GM23338 (cell line): ENCODE results near the gene EVC2.

ENCODE experiments used
- CREB1 ChIP-seq: fragments of 250-450 bp; sonication (Bioruptor Pico); IDR thresholded peaks from 2 replicates; pipeline ENCODE4 v1.5.0; 2020; ENCODE audit warnings: low read depth, mild to moderate bottlenecking, moderate library complexity
- EZH2 ChIP-seq: fragments of 200-600 bp; sonication (generic); IDR thresholded peaks from one replicate; pipeline ENCODE4 v1.8.0; 2017; ENCODE audit warnings: antibody characterized with exemption, mild to moderate bottlenecking, low read depth; ENCODE audit not compliant: unreplicated experiment
- EZH2phosphoT487 ChIP-seq: fragments of 200-600 bp; sonication (generic); IDR thresholded peaks from one replicate; pipeline ENCODE4 v1.8.1; 2018; ENCODE audit warnings: antibody characterized with exemption; ENCODE audit not compliant: unreplicated experiment
- POLR2AphosphoS5 ChIP-seq: IDR thresholded peaks from 2 replicates; pipeline ENCODE4 v1.6.1; 2016; ENCODE audit warnings: antibody characterized with exemption, low read depth
- TF ChIP-seq, protein P1 (sequence below), 2 experiments: fragments of 200-600 bp in 1 of 2; sonication (generic) in 1 of 2; conservative IDR thresholded peaks; 2 replicates each; pipeline versions ENCODE4 v1.5.1 to v1.6.1; 2016 to 2017; ENCODE audit warnings: antibody characterized with exemption in 2 of 2, low read depth in 2 of 2, mild to moderate bottlenecking in 2 of 2, moderate library complexity in 1 of 2
- TF ChIP-seq, protein P2 (sequence below): IDR thresholded peaks from one replicate; pipeline ENCODE4 v1.6.1; 2018; ENCODE audit warnings: antibody characterized with exemption; ENCODE audit not compliant: unreplicated experiment
- TF ChIP-seq, protein P3 (sequence below): fragments of 250-450 bp; sonication (Bioruptor Pico); IDR thresholded peaks from 2 replicates; pipeline ENCODE4 v1.5.0; 2020; ENCODE audit warnings: mild to moderate bottlenecking, moderate library complexity

DNA sequence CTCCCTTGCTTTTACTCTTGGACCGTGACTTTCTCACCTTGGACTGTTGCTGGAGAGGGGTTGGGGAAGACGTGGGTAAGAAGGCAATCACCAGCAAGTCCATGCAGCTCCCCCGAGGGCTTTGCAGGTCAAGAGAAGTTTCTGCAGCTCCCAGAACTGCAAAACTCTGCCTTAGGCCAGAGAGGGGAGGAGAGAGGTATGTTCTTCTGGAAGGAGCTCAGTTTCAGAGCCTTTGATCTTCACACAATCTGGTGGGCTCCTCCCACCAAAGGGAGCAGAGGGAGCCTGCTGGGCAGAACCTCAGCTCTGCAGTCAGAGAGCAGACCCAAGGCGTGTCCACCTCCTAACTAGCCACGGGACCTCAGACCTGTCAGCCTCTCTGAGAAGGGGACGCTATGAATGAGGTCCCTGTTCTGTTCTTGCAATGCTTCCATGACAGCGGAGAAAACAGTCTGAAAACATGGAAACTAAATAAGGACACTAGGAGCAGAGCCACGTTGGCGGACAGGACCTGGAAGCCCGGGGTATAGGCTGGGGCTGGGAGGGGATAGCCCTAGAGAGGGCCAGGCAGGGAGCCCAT, 92.8 kb downstream of the EVC2 start:
- TF ChIP-seq, protein P1, sequence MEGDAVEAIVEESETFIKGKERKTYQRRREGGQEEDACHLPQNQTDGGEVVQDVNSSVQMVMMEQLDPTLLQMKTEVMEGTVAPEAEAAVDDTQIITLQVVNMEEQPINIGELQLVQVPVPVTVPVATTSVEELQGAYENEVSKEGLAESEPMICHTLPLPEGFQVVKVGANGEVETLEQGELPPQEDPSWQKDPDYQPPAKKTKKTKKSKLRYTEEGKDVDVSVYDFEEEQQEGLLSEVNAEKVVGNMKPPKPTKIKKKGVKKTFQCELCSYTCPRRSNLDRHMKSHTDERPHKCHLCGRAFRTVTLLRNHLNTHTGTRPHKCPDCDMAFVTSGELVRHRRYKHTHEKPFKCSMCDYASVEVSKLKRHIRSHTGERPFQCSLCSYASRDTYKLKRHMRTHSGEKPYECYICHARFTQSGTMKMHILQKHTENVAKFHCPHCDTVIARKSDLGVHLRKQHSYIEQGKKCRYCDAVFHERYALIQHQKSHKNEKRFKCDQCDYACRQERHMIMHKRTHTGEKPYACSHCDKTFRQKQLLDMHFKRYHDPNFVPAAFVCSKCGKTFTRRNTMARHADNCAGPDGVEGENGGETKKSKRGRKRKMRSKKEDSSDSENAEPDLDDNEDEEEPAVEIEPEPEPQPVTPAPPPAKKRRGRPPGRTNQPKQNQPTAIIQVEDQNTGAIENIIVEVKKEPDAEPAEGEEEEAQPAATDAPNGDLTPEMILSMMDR (conservative IDR thresholded peaks at IDR 0.05; ENCODE audit: low read depth in 2 of 2) = no peak
- TF ChIP-seq POLR2AphosphoS5 = no peak
- no peak for TF ChIP-seq CREB1 (CRISPR knock-in tag)
- no peak for TF ChIP-seq EZH2
- TF ChIP-seq, protein P2, sequence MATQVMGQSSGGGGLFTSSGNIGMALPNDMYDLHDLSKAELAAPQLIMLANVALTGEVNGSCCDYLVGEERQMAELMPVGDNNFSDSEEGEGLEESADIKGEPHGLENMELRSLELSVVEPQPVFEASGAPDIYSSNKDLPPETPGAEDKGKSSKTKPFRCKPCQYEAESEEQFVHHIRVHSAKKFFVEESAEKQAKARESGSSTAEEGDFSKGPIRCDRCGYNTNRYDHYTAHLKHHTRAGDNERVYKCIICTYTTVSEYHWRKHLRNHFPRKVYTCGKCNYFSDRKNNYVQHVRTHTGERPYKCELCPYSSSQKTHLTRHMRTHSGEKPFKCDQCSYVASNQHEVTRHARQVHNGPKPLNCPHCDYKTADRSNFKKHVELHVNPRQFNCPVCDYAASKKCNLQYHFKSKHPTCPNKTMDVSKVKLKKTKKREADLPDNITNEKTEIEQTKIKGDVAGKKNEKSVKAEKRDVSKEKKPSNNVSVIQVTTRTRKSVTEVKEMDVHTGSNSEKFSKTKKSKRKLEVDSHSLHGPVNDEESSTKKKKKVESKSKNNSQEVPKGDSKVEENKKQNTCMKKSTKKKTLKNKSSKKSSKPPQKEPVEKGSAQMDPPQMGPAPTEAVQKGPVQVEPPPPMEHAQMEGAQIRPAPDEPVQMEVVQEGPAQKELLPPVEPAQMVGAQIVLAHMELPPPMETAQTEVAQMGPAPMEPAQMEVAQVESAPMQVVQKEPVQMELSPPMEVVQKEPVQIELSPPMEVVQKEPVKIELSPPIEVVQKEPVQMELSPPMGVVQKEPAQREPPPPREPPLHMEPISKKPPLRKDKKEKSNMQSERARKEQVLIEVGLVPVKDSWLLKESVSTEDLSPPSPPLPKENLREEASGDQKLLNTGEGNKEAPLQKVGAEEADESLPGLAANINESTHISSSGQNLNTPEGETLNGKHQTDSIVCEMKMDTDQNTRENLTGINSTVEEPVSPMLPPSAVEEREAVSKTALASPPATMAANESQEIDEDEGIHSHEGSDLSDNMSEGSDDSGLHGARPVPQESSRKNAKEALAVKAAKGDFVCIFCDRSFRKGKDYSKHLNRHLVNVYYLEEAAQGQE = no peak
- TF ChIP-seq, protein P3, sequence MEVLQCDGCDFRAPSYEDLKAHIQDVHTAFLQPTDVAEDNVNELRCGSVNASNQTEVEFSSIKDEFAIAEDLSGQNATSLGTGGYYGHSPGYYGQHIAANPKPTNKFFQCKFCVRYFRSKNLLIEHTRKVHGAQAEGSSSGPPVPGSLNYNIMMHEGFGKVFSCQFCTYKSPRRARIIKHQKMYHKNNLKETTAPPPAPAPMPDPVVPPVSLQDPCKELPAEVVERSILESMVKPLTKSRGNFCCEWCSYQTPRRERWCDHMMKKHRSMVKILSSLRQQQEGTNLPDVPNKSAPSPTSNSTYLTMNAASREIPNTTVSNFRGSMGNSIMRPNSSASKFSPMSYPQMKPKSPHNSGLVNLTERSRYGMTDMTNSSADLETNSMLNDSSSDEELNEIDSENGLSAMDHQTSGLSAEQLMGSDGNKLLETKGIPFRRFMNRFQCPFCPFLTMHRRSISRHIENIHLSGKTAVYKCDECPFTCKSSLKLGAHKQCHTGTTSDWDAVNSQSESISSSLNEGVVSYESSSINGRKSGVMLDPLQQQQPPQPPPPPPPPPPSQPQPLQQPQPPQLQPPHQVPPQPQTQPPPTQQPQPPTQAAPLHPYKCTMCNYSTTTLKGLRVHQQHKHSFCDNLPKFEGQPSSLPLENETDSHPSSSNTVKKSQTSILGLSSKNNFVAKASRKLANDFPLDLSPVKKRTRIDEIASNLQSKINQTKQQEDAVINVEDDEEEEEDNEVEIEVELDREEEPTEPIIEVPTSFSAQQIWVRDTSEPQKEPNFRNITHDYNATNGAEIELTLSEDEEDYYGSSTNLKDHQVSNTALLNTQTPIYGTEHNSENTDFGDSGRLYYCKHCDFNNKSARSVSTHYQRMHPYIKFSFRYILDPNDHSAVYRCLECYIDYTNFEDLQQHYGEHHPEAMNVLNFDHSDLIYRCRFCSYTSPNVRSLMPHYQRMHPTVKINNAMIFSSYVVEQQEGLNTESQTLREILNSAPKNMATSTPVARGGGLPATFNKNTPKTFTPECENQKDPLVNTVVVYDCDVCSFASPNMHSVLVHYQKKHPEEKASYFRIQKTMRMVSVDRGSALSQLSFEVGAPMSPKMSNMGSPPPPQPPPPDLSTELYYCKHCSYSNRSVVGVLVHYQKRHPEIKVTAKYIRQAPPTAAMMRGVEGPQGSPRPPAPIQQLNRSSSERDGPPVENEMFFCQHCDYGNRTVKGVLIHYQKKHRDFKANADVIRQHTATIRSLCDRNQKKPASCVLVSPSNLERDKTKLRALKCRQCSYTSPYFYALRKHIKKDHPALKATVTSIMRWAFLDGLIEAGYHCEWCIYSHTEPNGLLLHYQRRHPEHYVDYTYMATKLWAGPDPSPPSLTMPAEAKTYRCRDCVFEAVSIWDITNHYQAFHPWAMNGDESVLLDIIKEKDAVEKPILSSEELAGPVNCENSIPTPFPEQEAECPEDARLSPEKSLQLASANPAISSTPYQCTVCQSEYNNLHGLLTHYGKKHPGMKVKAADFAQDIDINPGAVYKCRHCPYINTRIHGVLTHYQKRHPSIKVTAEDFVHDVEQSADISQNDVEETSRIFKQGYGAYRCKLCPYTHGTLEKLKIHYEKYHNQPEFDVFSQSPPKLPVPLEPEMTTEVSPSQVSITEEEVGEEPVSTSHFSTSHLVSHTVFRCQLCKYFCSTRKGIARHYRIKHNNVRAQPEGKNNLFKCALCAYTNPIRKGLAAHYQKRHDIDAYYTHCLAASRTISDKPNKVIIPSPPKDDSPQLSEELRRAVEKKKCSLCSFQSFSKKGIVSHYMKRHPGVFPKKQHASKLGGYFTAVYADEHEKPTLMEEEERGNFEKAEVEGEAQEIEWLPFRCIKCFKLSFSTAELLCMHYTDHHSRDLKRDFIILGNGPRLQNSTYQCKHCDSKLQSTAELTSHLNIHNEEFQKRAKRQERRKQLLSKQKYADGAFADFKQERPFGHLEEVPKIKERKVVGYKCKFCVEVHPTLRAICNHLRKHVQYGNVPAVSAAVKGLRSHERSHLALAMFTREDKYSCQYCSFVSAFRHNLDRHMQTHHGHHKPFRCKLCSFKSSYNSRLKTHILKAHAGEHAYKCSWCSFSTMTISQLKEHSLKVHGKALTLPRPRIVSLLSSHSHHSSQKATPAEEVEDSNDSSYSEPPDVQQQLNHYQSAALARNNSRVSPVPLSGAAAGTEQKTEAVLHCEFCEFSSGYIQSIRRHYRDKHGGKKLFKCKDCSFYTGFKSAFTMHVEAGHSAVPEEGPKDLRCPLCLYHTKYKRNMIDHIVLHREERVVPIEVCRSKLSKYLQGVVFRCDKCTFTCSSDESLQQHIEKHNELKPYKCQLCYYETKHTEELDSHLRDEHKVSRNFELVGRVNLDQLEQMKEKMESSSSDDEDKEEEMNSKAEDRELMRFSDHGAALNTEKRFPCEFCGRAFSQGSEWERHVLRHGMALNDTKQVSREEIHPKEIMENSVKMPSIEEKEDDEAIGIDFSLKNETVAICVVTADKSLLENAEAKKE (CRISPR knock-in tag) = no peak
- no peak for TF ChIP-seq EZH2phosphoT487
